Activated effector memory CD4-positive, alpha-beta T cell treated with Interleukin-2 at 50 U/mL for 16 hours (primary cell): Measurements from ENCODE around the gene TMEM186.
"Not testable (repeated sequence)": the region's sequence is repeated elsewhere in the genome, so short reads cannot be mapped to it uniquely, and the experiment has no call there.

Source experiments
- DNase-seq: peaks from one replicate; pipeline ENCODE4 v3.0.0-alpha.2; 2020

TMEM186 gene

GRCh38 chr16:8808613-8809353, 11.3 kb upstream of the TMEM186 start:
- no peak for DNase-seq

- DNase-seq: no peak
These were observed 10.6 kb upstream of the TMEM186 start for GRCh38 chr16:8808009-8808408.

DNA sequence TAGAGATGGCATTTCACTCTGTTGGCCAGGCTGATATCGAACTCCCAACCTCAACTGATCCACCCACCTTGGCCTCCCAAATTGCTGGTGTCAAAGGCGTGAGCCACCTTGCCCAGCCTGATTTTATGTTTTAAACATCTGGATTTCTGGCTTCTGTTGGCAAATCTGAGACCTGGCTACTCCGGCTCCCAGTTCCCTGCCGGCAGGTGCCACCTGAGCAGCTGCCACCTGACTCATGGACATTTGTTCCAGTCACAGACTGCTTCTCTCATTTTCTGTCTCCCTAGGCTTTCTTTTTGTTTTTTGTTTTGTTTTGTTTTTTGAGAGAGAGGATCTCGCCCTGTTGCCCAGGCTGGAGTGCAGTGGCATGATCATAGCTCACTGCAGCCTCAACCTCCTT, 9.8 kb upstream of the TMEM186 start:
- no peak for DNase-seq

DNA sequence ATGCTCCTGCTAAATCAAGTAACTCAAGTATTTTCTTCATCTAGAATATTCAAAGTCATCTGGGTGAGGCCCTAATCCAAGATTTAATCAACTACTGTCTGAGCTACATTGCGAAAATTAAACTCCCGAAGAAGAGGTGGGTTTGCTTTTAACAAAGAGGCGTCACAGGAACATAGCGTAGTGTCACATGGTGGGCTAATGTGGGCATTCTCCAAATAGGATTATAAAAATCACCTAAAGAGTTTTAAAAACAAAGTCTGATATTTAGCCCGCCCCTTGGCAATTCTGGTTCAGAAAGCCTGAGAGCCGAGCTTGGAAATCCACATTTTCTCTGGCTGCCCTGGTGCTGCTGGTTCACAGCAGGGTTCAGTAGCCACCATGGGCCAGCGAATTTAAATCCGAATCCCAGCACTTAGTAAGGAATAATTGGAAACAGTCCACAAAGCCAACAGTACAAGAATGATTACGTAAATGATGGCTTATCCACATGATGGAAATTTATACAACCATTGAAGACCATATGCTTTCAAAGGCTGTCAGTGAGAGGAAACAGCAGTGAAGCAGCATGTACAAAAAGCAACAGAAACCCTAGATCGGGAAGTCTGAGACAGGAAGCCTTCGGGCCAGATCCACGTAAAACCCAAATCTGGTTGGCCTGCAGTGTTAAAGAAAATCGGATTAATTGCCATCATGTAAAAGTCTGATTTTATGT, 9.0 kb upstream of the TMEM186 start:
- no peak for DNase-seq

DNA sequence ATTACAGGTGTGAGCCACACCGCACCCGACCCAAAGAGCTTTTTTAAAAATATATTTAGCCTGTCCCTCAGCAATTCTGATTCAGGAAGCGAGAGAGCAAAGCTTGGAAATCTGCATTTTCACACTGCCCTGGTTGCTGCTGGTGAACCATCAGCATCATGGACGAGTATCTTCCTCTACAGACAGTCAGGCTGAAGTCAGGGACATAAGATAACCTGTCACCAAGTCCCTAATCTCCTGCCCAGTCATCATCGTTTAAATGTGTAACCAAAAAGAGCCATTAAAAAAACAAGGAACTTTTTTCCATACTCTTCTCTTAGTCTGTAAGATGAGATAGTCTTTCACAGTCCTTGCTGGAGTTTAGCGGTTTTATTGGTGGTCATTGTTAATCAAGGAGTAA, 6.9 kb upstream of the TMEM186 start:
- no peak for DNase-seq

DNA sequence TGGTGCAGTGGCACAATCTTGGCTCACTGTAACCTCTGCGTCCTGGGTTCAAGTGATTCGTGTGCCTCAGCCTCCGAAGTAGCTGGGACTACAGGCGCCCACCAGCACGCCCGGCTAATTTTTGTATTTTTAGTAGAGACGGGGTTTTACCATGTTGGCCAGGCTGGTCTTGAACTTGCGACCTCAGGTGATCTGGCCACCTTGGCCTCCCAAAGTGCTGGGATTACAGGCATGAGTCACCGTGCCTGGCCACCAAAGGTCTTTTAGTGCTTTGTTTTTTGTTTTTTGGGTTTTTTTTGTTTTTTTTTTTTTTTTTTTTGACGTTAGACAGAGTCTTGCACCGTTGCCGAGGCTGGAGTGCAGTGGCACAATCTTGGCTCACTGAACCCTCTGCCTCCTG, 6.3 kb upstream of the TMEM186 start:
- not testable (repeated sequence) for DNase-seq

DNA sequence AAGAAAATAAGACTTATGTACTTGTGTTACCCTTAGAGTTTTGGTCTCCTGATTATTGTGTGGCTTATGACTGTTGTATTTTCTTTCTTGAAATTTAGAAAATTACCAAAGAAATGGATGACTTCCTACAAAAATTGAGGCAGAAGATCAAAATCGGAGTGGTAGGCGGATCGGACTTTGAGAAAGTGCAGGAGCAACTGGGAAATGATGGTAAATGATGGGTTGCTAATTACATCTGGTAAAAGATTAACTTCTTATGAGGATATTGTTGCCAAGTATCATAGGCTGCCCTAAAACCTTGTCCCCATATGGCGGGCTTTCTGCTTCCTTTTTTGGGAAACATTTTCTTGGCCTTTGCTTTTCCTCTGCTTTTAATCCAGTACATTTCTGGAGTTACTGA, 4.3 kb upstream of the TMEM186 start:
- DNase-seq: no peak

DNA sequence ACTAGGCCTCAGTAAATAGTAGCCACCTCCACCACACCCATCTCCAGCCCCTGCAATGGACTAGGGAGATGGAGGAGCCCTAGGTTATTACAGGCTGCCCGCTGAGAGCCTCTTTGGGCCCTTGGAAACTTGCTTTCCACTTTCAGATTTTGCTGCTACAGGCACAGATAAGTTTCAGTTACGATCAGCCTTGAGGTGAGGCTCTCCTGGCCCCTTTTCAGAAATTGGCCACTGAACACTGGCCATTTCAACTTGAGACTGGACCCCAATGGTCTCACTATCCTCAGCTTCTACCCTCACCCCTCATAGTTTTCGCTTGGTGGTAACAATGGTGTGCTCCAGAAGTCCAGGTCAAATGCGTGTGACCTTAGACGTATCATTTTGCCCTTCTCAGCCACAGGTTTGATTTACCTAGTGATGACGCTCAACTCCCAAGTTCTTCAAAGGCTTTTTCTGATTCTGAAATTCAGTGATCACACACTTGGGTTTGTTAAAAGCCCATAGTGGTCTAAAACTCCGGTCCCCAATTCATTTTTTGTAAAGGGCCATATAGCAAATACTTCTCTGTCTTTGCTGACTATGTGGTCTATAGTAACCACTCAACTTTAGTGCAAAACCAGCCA, 1.2 kb upstream of the TMEM186 start:
- no peak for DNase-seq

- no peak for DNase-seq
These were observed 712 bp upstream of the TMEM186 start for GRCh38 chr16:8798174-8798527.

GRCh38 chr16:8796469-8797363, 723 bp downstream of the TMEM186 start:
- DNase-seq: no peak

GRCh38 chr16:8795818-8796217, 1.6 kb downstream of the TMEM186 start:
- DNase-seq: no peak

DNA sequence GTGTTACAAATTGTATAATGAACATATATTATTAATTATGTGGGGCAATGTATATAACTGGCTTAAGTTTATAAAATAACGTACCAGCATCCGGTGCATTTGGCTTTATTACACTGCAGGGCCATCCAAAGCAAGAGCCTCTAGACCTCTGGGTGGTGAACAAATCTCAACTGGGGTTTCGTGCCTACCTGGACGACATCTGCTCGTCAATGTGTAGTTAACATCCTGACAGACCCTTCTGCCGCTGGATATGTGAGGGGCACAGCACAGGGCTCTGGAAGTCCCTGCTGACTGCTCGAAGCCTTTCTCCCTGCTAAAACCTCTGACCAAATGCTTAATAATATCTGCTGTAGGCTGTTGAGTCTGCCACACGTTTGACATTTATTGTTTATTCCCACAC, 2.3 kb downstream of the TMEM186 start:
- no peak for DNase-seq

DNA sequence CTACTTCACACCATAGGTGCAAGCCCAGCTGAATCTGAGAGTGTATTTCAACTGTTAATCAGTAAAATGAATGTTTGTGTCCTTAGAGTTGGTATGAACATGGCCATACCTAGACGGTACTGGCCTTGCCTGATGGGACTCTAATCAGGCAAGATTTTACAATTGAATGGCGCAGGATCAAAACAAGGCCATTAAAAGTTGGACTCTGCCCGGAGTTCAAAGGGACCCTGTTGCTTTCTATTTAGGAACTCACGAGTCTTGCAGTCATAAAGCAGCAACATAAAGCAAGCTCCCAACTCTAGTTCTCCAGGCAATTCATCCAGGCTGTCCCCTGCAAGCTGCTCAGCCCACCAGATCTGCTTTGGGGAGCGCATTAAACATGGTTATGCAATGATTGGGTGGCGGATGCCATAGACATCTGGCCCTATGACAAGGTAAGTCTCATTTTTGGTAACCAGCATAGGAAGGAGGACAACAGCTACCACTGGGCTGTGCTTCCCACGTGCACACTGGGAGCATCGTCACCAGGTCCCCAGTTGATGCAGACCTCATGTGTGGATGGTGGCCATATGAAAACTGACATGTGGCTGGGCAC, 8.8 kb downstream of the TMEM186 start:
- no peak for DNase-seq

- not testable (repeated sequence) for DNase-seq
These were observed 11.1 kb downstream of the TMEM186 start for GRCh38 chr16:8786316-8786715.

DNA sequence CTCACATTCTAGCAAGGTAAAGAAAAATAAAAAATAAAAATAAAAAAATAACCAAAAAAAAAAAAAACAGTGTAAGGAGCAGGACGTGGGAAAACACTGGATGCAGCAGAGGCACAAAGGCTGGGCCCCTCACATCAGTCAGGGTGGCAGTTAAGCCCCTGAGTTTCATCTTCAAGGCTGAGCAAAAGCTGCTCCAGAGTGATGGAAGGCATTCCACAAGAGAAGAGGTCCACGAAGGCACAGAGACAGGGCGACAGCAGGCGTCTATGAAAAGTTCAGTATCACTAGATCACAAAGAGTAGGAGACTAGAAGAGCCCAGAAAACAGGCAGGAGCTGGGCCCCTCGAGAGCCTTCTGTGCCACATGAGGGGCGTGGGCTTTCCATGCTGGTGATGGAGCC, 12.0 kb downstream of the TMEM186 start:
- no peak for DNase-seq

GRCh38 chr16:8782673-8783072, 14.8 kb downstream of the TMEM186 start:
- DNase-seq: no peak

- no peak for DNase-seq
These were observed 15.6 kb downstream of the TMEM186 start for GRCh38 chr16:8781797-8782196.

DNA sequence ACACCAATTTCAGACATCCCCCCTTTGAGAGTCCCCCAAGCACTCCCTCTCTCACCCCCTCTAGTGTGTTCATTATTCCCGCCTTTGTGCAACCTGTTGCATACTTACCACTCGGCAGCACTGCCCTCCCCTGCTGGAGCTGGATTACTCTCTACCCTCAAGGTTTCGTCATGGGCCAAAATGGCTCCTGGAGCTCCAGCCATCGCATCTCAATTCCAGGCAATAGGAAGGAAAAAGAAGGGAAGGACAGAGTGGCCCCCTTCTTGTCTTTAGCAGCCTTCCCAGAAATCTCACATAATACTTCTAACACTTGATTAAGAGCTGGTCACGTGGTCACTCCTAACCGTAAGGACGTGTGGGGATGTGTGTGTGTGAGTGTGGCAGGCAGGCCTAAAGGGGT, 20.2 kb downstream of the TMEM186 start:
- no peak for DNase-seq

DNA sequence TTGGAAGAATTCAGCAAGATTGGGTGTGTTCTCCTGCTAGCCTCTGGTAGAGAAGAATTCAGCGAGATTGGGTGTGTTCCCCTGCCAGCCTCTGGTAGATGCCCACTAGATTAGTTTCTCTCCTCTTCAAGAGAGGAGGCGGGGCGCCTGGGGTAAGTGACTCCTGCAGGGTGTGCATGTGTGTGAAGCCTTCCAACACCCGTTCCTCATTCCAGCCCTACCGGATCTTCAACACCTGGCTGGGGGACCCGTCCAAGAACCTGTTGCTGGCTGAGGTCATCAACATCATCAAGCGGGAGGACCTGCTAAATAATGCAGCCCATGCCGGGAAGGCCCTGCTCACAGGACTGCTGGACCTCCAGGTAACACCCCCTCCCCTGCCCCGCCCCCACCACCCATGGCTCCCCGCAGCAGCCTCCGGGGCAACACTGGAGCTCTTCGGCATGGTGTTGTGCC, 21.3 kb downstream of the TMEM186 start:
- DNase-seq: no peak

GRCh38 chr16:8775359-8775758, 22.1 kb downstream of the TMEM186 start:
- no peak for DNase-seq

GRCh38 chr16:8774208-8774607, 23.2 kb downstream of the TMEM186 start:
- no peak for DNase-seq

GRCh38 chr16:8773537-8773936, 23.9 kb downstream of the TMEM186 start:
- no peak for DNase-seq

DNA sequence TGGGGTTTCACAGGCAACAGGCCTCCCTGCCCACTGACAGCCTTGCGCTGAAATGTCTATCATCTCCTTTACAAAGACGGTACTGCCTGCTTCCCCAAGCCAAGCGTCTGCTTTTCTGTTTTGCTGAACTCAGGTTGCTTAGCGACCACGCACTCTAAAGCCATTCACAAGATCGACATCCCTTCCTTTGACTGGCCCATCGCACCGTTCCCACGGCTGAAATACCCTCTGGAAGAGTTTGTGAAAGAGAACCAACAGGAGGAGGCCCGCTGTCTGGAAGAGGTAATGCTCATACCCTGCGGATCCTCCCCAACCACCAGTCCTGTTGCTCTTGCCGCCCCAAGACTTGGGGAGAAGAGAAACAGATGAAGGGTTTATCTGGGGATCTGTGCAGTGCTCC, 28.7 kb downstream of the TMEM186 start:
- DNase-seq: no peak
